HG03558 (cell line): ENCODE data around the gene RRP15.

ENCODE experiments used
- ATAC-seq: cut with Tn5 transposase; IDR thresholded peaks from one replicate; pipeline ENCODE4 v1.9.1; 2021; ENCODE audit warnings: moderate number of reproducible peaks; ENCODE audit not compliant: unreplicated experiment; ENCODE audit errors: extremely low read depth

Gene RRP15

GRCh38 chr1:218284917-218285635 lies at the start of gene RRP15:
TSS of gene RRP15 (plus strand) at chr1:218285293. CDS start at chr1:218285317, 24 bp downstream.
- ATAC-seq: peak; percentile 98

- ATAC-seq: no peak
These were observed 42.9 kb upstream of the RRP15 start for GRCh38 chr1:218242171-218242570.

GRCh38 chr1:218247339-218247738 lies 37.8 kb upstream of the RRP15 start:
- no peak for ATAC-seq

GRCh38 chr1:218249338-218250140 lies 35.6 kb upstream of the RRP15 start:
- ATAC-seq: no peak

- ATAC-seq: no peak
These were observed 34.6 kb upstream of the RRP15 start for GRCh38 chr1:218250492-218250891.

GRCh38 chr1:218254296-218254946 lies 30.7 kb upstream of the RRP15 start:
- no peak for ATAC-seq

- ATAC-seq: no peak
These were observed 30.0 kb upstream of the RRP15 start for GRCh38 chr1:218255090-218255489.

- ATAC-seq: no peak
These were observed 27.7 kb upstream of the RRP15 start for GRCh38 chr1:218257371-218257770.

GRCh38 chr1:218257971-218258370 lies 27.1 kb upstream of the RRP15 start:
- ATAC-seq: no peak

GRCh38 chr1:218259339-218259738 lies 25.8 kb upstream of the RRP15 start:
- ATAC-seq: no peak

GRCh38 chr1:218259800-218260199 lies 25.3 kb upstream of the RRP15 start:
- ATAC-seq: no peak

GRCh38 chr1:218262259-218262658 lies 22.8 kb upstream of the RRP15 start:
- ATAC-seq: no peak

GRCh38 chr1:218266356-218266755 lies 18.7 kb upstream of the RRP15 start:
- ATAC-seq: no peak

- ATAC-seq: no peak
These were observed 12.7 kb upstream of the RRP15 start for GRCh38 chr1:218272366-218272765.

- no peak for ATAC-seq
These were observed 11.2 kb upstream of the RRP15 start for GRCh38 chr1:218273762-218274479.

- no peak for ATAC-seq
These were observed 10.6 kb upstream of the RRP15 start for GRCh38 chr1:218274511-218274910.

GRCh38 chr1:218275823-218276222 lies 9.3 kb upstream of the RRP15 start:
- ATAC-seq: no peak

GRCh38 chr1:218281285-218281684 lies 3.8 kb upstream of the RRP15 start:
- no peak for ATAC-seq

GRCh38 chr1:218284377-218284916 lies 646 bp upstream of the RRP15 start:
- ATAC-seq: peak; percentile 6

GRCh38 chr1:218292515-218292914 lies 7.4 kb downstream of the RRP15 start:
- no peak for ATAC-seq
